Liver (tissue), 3 donors: Measurements from ENCODE around the gene DEPDC5.

Experiments used
- ATF3 ChIP-seq: IDR thresholded peaks from 2 replicates; pipeline ENCODE4 v1.6.1; 2016; ENCODE audit warnings: antibody characterized with exemption
- CTCF ChIP-seq: fragments of 150-350 bp; IDR thresholded peaks from 2 replicates; pipeline ENCODE4 v1.5.1; 2017; ENCODE audit warnings: improper control_type of control experiment, low read depth, low read length; ENCODE audit not compliant: missing input control
- FOXA1 ChIP-seq: IDR thresholded peaks from 2 replicates; pipeline ENCODE4 v1.6.1; 2016; ENCODE audit warnings: antibody characterized with exemption
- GABPA ChIP-seq, 2 donors: IDR thresholded peaks in 1 of 2; conservative IDR thresholded peaks in 1 of 2; 2 replicates each; pipeline ENCODE4 v1.6.1; 2016; ENCODE audit warnings: antibody characterized with exemption in 2 of 2, mild to moderate bottlenecking in 1 of 2, moderate library complexity in 1 of 2
- JUND ChIP-seq, 2 donors: IDR thresholded peaks; 2 replicates each; pipeline ENCODE4 v1.6.1; 2016; ENCODE audit warnings: antibody characterized with exemption in 2 of 2
- MAX ChIP-seq: IDR thresholded peaks from 2 replicates; pipeline ENCODE4 v1.6.1; 2016; ENCODE audit warnings: antibody characterized with exemption
- TAF1 ChIP-seq: conservative IDR thresholded peaks from 2 replicates; pipeline ENCODE4 v1.6.1; 2016; ENCODE audit warnings: antibody characterized with exemption, mild to moderate bottlenecking
- donor health status: healthy.
- donor health status: healthy.

- TF ChIP-seq CTCF (no peak), MAX (no peak), TAF1 (no peak), FOXA1 (no peak), GABPA (IDR thresholded peaks at IDR 0.05 in 1 of 2, conservative IDR thresholded peaks at IDR 0.05 in 1 of 2) (no peak), JUND (IDR thresholded peaks at IDR 0.05) (no peak), ATF3 (no peak)
These were observed 180.1 kb downstream of the DEPDC5 start for GRCh38 chr22:31933816-31934482.
